Subcutaneous adipose tissue (tissue), 4 donors: ENCODE data around the gene NCAPH2. TPM values are rescaled to one million over a fixed set of nuclear protein-coding genes. Genes with fewer than 3 reads are reported as not detected.

Experiments used
- total RNA-seq, 4 donors: library from RNA; depleted of rRNA; stranded (reverse); fragments of >200 nt; gene quantifications; one replicate each; pipeline ENCODE4 v1.1.0, GENCODE V29; 2016
- TF ChIP-seq, protein P1 (sequence below): fragments of 450-650 bp; IDR thresholded peaks from one replicate; pipeline ENCODE4 v1.5.1; 2016; ENCODE audit warnings: low read depth, mild to moderate bottlenecking, control low read depth, antibody characterized with exemption, moderate library complexity

NCAPH2 gene
- total RNA-seq, 4 donors from 2014 or later = 15.3 to 55.6 (median 27.8) TPM

DNA sequence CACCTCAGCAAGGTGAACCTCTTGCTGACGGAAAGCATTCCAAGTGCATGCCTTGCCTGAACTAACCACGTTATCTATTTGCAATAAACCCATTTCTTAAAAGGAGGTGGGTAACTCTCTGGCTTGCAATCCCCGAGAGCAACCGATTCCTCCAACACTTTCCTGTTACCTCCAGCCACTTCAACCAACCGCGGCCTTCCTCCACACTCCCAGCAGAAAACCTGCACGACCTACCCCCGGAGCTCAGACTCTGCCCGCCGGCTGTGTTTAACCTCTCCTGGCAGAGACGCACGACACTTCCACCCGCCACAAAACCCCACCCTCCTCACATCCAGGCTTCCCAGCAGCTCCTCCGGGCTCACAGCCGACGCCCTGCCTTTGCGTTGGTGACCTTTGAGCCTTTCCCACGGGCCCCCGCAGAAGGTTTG is 16.7 kb downstream of the NCAPH2 start:
- TF ChIP-seq, protein P1, sequence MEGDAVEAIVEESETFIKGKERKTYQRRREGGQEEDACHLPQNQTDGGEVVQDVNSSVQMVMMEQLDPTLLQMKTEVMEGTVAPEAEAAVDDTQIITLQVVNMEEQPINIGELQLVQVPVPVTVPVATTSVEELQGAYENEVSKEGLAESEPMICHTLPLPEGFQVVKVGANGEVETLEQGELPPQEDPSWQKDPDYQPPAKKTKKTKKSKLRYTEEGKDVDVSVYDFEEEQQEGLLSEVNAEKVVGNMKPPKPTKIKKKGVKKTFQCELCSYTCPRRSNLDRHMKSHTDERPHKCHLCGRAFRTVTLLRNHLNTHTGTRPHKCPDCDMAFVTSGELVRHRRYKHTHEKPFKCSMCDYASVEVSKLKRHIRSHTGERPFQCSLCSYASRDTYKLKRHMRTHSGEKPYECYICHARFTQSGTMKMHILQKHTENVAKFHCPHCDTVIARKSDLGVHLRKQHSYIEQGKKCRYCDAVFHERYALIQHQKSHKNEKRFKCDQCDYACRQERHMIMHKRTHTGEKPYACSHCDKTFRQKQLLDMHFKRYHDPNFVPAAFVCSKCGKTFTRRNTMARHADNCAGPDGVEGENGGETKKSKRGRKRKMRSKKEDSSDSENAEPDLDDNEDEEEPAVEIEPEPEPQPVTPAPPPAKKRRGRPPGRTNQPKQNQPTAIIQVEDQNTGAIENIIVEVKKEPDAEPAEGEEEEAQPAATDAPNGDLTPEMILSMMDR = no peak

DNA sequence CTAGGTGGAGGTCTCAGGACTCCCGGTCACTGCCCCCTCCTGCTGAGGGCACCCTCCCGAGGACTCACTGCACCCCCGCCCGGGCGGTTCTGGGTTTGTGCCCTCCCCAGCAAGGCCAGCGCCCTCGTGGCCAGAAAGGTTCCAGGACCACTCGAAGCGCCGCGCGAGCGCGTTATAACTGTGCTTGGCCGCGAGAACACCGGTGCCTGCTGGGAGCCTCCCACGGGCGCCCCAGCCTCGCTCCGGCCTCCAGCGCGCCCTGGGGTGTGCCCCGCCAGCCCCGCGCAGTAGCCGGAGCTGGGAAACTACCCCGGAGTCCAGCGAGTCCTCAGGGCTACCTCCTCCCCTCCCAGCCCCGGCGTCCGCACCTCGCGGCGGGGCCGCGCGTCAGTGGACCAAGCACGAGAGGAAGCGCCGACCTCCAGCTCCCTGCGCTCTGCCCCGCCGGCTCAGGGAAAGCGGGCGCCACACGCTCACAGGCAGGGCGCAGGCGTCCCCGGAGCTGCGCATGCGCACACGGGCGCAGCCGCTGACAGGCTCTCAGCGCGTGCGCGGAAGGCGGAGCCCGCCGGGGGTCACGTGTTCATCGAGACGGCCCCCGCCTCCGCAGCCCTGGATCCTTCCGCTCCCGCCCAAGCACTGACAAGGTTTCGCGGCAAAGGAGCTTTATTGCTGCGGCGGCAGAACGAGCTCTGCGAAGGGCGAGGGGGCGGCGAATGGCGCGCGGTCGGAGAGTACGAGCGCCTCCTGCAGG is 17.3 kb downstream of the NCAPH2 start, which contains the start of gene SCO2:
TSS of gene SCO2 (minus strand) at position 495 of the 754 bp plus-strand sequence. CDS start 1,187 bp downstream, outside the sequence.
- TF ChIP-seq, protein P1 = no peak

DNA sequence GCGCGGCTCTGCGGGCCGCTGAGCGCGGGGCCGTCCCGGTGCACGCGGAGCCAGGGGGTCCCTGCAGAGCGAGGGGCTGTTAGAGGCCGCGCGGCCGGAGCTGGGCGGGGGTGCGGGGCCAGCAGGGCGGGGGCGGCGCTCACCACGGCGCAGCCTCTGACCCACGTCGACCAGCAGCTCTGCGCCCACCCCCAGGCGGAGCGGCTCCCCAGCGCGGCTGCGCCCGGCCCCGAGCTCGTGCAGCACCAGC is 17.8 kb downstream of the NCAPH2 start:
- TF ChIP-seq, protein P1 = no peak

DNA sequence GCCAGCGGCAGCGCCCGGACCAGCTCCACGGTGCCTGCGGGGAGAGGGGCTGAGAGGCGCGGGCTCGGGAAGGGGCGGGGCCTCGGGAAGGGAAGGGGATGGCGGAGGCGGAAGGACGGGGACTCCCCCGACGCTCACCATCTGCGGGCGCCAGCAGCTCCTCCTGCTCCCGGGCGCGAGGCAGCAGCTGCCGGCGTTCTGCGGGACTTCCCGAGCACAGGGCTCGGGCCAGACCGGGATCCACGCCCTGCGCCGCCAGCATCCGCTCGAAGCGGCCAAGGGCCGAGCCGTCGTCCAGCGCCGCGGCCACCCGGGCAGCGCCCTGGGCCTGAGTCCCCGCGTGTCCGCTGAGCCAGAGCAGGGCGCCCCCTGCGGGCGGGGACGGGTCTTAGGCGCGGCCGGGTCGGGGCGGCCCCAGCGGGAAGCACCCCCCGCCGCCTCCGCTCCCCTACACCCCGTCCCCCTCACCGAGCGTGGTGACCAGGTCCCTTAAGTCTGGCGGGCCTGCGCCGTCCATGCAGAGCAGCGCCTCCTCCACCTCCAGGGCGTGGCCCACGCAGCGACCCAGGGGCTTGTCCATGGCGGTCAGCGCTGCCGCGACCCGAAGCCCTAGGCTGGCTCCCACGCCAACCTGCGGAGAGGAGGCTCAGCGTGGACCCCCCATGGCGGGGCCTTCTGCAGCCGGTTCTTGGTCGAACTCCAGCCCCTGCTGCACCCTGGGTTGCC is 18.2 kb downstream of the NCAPH2 start:
- TF ChIP-seq, protein P1 = no peak

DNA sequence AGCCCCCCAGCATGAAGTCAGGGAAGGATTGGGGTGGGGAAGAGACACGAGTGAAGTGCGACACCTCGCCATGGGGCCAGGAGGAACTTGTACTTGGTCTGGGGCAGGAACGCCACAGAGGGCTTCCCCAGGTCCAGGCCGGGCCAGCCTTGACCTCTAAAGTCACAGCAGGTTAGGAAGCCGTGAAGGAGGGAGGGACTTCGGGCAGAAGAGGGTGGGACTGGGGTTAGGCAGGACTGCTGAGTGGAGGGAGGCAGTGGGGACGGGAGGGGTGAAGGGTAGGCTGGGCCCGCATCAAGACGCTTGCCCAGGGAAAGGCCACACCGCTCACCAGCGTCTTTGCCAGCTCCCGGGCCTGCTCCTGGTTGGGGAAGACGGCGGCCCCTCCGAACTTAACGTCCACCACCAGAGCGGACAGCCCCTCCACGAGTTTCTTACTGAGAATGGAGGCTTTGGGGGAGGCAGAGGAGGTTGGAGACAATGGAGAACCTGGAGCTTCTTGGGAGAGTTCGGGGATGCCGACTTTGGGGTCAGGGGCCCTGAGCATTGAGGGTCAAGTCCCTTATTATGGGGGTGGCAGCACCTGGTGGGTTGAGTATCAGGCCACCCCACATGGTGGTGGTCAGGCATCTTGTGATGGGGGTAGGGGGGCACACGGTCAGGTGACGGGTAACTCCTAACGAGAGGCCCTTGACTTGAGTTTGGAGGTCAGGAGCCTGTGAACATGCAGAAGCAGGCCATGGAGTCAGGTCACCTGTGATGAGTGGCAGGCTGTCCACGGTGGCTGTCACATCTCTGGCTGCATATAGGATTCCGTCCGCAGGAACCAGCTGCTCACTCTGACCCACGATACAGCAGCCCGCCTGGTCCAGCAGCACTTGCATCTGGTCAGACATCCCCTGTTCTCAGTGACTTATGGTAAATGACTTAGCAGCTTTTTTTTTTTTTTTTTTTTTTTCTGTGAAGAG is 19.1 kb downstream of the NCAPH2 start:
- TF ChIP-seq, protein P1 = no peak

DNA sequence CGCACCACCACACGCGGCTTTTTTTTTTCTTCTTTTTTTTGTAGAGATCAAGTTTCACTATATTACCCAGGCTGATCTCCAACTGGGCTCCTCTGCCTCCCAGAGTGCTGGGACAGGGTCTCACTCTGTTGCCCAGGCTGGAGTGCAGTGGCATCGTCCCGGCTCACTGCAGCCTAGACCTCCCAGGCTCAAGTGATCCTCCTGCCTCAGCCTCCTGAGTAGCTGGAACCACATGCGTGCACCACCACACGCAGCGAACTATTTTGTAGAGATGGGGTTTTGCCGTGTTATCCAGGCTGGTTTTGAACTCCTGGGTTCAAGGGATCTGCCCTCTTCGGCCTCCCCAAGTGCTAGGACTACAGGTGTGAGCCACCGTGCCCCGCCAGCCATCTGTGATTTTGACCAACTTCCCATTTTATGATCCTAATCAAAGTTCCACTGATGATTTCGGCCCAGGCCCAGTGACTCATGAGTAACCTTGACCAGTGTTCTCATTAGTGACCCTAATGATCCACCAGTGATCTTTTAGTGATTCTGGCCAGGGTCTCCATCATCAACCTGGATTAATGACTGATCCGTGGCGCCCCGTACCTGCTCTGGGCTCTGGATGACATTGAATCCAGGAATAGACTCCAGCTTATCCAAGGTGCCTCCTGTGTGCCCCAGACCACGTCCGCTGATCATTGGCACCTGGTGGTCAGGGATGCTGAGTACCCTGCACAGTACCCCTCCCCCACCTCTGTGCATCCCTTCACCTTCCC is 20.1 kb downstream of the NCAPH2 start:
- TF ChIP-seq, protein P1 = no peak
